Measurements from ENCODE around the gene ARHGAP23. TPM values are rescaled to one million over a fixed set of nuclear protein-coding genes. Genes with fewer than 3 reads are reported as not detected.
"Not testable (repeated sequence)": the region's sequence is repeated elsewhere in the genome, so short reads cannot be mapped to it uniquely, and the experiment has no call there.

ARHGAP23 gene
- total RNA-seq, 1 experiment from 2014 or later: 97.9 TPM

GRCh38 chr17:38477951-38478350, 49.7 kb downstream of the ARHGAP23 start:
- not testable (repeated sequence) for H3K18ac ChIP-seq (ENCODE audit: insufficient read length, low read depth, low read length); H3K27ac Mint-ChIP-seq; H2AK5ac ChIP-seq (ENCODE audit: insufficient read length, low read length); H4K5ac ChIP-seq (ENCODE audit: insufficient read length, low read depth, low read length); H3K9ac ChIP-seq (ENCODE audit: extremely low read depth, insufficient read length, low read length); H4K20me1 ChIP-seq (ENCODE audit: control insufficient read depth, insufficient read depth, insufficient read length); H3T11ph ChIP-seq (ENCODE audit: low read length); H3K14ac ChIP-seq (ENCODE audit: insufficient read depth, low read length); H3K9me3 ChIP-seq (ENCODE audit: control insufficient read depth, low read depth, low read length); H2BK5ac ChIP-seq (ENCODE audit: insufficient read length, low read length); H3K27ac ChIP-seq (ENCODE audit: insufficient read length, low read depth, low read length); H3K79me2 ChIP-seq (ENCODE audit: insufficient read depth, low read length); H2BK12ac ChIP-seq (ENCODE audit: insufficient read length, low read depth, low read length); H3K4me2 ChIP-seq (ENCODE audit: insufficient read depth, insufficient read length, low read length); H3K9me3 Mint-ChIP-seq; H3K27me3 ChIP-seq (ENCODE audit: insufficient read depth, low read length); H3K27me3 Mint-ChIP-seq (ENCODE audit: low read depth); H4K91ac ChIP-seq (ENCODE audit: insufficient read length, low read depth, low read length); H3K4me3 Mint-ChIP-seq; H2AFZ ChIP-seq (ENCODE audit: low read length); H4K8ac ChIP-seq (replicated peaks; ENCODE audit: insufficient read length, low read depth, low read length); H3K23me2 ChIP-seq (ENCODE audit: insufficient read length, low read depth, low read length, poor library complexity, severe bottlenecking); H3K4ac ChIP-seq (ENCODE audit: low read depth, low read length); DNase-seq; H2BK15ac ChIP-seq (ENCODE audit: low read depth, low read length); H3K23ac ChIP-seq (ENCODE audit: insufficient read length, low read depth, low read length); H2BK20ac ChIP-seq (ENCODE audit: low read depth, low read length, poor library complexity, severe bottlenecking); H3K56ac ChIP-seq (ENCODE audit: insufficient read length, low read depth, low read length); H2BK120ac ChIP-seq (ENCODE audit: low read depth, low read length, poor library complexity, severe bottlenecking); H3K4me1 ChIP-seq (ENCODE audit: insufficient read depth, low read length); H3K79me1 ChIP-seq (ENCODE audit: insufficient read depth, low read depth, low read length, poor library complexity, severe bottlenecking)
- Mint-ChIP-seq H3K36me3 (ENCODE audit: insufficient read depth in 1 of 3, low read depth in 3 of 3) (peaks cover 28 to 62% (median 30%) of the 10 kb centered on the region in 3 experiments), H3K4me1 (peaks cover 0 to 15% of the 10 kb centered on the region in 2 experiments; a peak in 3 of 4 replicates)
- no CpG with 5 or more reads among the region's 13 CpGs for WGBS (ENCODE audit: extremely low coverage, insufficient read length, low lambda C conversion rate)

- H4K20me1 ChIP-seq (ENCODE audit: control insufficient read depth, insufficient read depth, insufficient read length); H3K4me1 ChIP-seq (ENCODE audit: insufficient read depth, low read length); H3T11ph ChIP-seq (ENCODE audit: low read length); H2AK5ac ChIP-seq (ENCODE audit: insufficient read length, low read length); H2BK5ac ChIP-seq (ENCODE audit: insufficient read length, low read length); H3K4me2 ChIP-seq (ENCODE audit: insufficient read depth, insufficient read length, low read length); H4K91ac ChIP-seq (ENCODE audit: insufficient read length, low read depth, low read length); H3K23ac ChIP-seq (ENCODE audit: insufficient read length, low read depth, low read length); H4K5ac ChIP-seq (ENCODE audit: insufficient read length, low read depth, low read length); H2BK15ac ChIP-seq (ENCODE audit: low read depth, low read length); H3K9ac ChIP-seq (ENCODE audit: extremely low read depth, insufficient read length, low read length); H2BK120ac ChIP-seq (ENCODE audit: low read depth, low read length, poor library complexity, severe bottlenecking); H3K23me2 ChIP-seq (ENCODE audit: insufficient read length, low read depth, low read length, poor library complexity, severe bottlenecking); H4K8ac ChIP-seq (replicated peaks; ENCODE audit: insufficient read length, low read depth, low read length); H2AFZ ChIP-seq (ENCODE audit: low read length); H3K27me3 Mint-ChIP-seq (ENCODE audit: low read depth); H3K27ac ChIP-seq (ENCODE audit: insufficient read length, low read depth, low read length); H3K9me3 ChIP-seq (ENCODE audit: control insufficient read depth, low read depth, low read length); H2BK20ac ChIP-seq (ENCODE audit: low read depth, low read length, poor library complexity, severe bottlenecking); H3K18ac ChIP-seq (ENCODE audit: insufficient read length, low read depth, low read length); H3K27ac Mint-ChIP-seq; H3K56ac ChIP-seq (ENCODE audit: insufficient read length, low read depth, low read length); H3K27me3 ChIP-seq (ENCODE audit: insufficient read depth, low read length); H3K79me1 ChIP-seq (ENCODE audit: insufficient read depth, low read depth, low read length, poor library complexity, severe bottlenecking); H3K4me3 Mint-ChIP-seq; H3K14ac ChIP-seq (ENCODE audit: insufficient read depth, low read length); H2BK12ac ChIP-seq (ENCODE audit: insufficient read length, low read depth, low read length); H3K79me2 ChIP-seq (ENCODE audit: insufficient read depth, low read length); H3K9me3 Mint-ChIP-seq; DNase-seq; H3K4ac ChIP-seq (ENCODE audit: low read depth, low read length): not testable (repeated sequence)
- Mint-ChIP-seq H3K36me3 (ENCODE audit: insufficient read depth in 1 of 3, low read depth in 3 of 3) (peaks cover 28 to 65% (median 35%) of the 10 kb centered on the region in 3 experiments), H3K4me1 (peaks cover 2 to 15% of the 10 kb centered on the region in 2 experiments)
- no CpG with 5 or more reads among the region's 4 CpGs for WGBS (ENCODE audit: extremely low coverage, insufficient read length, low lambda C conversion rate)
These were observed 50.4 kb downstream of the ARHGAP23 start for GRCh38 chr17:38478667-38479066.
